ENCODE measurements around the gene CSMD2.

DNA sequence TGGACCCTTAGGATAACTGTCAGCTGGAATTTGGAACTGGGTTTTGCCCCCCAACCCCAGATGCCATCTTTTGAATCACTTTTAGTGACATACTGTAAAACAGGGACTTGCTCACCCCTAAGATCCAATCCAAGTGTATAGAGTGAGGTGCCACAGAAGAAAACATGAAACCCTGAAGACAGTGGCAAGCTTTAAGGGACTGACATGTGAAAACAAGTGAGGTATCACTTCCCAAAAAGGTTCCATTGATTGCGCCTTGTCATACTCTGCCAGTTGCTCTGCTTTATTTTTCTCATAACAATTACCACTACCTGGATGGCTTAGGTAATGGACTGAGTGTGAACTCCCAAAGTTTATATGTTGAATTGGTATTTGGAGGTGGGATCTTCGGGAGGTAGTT is 115.6 kb downstream of the CSMD2 start:
- TF ChIP-seq, protein P1, sequence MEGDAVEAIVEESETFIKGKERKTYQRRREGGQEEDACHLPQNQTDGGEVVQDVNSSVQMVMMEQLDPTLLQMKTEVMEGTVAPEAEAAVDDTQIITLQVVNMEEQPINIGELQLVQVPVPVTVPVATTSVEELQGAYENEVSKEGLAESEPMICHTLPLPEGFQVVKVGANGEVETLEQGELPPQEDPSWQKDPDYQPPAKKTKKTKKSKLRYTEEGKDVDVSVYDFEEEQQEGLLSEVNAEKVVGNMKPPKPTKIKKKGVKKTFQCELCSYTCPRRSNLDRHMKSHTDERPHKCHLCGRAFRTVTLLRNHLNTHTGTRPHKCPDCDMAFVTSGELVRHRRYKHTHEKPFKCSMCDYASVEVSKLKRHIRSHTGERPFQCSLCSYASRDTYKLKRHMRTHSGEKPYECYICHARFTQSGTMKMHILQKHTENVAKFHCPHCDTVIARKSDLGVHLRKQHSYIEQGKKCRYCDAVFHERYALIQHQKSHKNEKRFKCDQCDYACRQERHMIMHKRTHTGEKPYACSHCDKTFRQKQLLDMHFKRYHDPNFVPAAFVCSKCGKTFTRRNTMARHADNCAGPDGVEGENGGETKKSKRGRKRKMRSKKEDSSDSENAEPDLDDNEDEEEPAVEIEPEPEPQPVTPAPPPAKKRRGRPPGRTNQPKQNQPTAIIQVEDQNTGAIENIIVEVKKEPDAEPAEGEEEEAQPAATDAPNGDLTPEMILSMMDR (conservative IDR thresholded peaks at IDR 0.05; ENCODE audit: low read depth in 2 of 2): no peak
- TF ChIP-seq EZH2 (IDR thresholded peaks at IDR 0.05; ENCODE audit: low read depth, unreplicated experiment) (no peak), POLR2AphosphoS5 (IDR thresholded peaks at IDR 0.05; ENCODE audit: low read depth) (no peak), EZH2phosphoT487 (IDR thresholded peaks at IDR 0.05; ENCODE audit: unreplicated experiment) (no peak), CREB1 (CRISPR knock-in tag; IDR thresholded peaks at IDR 0.05; ENCODE audit: low read depth) (no peak), JUNB (IDR thresholded peaks at IDR 0.05; ENCODE audit: unreplicated experiment) (no peak), NANOG (IDR thresholded peaks at IDR 0.05; ENCODE audit: borderline replicate concordance) (no peak), ZNF114 (CRISPR knock-in tag; IDR thresholded peaks at IDR 0.05) (no peak), STAT1 (IDR thresholded peaks at IDR 0.05; ENCODE audit: unreplicated experiment) (no peak), ZNF331 (CRISPR knock-in tag; IDR thresholded peaks at IDR 0.05; ENCODE audit: low read depth) (no peak)
- TF ChIP-seq, protein P2, sequence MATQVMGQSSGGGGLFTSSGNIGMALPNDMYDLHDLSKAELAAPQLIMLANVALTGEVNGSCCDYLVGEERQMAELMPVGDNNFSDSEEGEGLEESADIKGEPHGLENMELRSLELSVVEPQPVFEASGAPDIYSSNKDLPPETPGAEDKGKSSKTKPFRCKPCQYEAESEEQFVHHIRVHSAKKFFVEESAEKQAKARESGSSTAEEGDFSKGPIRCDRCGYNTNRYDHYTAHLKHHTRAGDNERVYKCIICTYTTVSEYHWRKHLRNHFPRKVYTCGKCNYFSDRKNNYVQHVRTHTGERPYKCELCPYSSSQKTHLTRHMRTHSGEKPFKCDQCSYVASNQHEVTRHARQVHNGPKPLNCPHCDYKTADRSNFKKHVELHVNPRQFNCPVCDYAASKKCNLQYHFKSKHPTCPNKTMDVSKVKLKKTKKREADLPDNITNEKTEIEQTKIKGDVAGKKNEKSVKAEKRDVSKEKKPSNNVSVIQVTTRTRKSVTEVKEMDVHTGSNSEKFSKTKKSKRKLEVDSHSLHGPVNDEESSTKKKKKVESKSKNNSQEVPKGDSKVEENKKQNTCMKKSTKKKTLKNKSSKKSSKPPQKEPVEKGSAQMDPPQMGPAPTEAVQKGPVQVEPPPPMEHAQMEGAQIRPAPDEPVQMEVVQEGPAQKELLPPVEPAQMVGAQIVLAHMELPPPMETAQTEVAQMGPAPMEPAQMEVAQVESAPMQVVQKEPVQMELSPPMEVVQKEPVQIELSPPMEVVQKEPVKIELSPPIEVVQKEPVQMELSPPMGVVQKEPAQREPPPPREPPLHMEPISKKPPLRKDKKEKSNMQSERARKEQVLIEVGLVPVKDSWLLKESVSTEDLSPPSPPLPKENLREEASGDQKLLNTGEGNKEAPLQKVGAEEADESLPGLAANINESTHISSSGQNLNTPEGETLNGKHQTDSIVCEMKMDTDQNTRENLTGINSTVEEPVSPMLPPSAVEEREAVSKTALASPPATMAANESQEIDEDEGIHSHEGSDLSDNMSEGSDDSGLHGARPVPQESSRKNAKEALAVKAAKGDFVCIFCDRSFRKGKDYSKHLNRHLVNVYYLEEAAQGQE (IDR thresholded peaks at IDR 0.05; ENCODE audit: unreplicated experiment): no peak
- TF ChIP-seq, protein P3, sequence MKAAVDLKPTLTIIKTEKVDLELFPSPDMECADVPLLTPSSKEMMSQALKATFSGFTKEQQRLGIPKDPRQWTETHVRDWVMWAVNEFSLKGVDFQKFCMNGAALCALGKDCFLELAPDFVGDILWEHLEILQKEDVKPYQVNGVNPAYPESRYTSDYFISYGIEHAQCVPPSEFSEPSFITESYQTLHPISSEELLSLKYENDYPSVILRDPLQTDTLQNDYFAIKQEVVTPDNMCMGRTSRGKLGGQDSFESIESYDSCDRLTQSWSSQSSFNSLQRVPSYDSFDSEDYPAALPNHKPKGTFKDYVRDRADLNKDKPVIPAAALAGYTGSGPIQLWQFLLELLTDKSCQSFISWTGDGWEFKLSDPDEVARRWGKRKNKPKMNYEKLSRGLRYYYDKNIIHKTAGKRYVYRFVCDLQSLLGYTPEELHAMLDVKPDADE (IDR thresholded peaks at IDR 0.05): no peak
- TF ChIP-seq, protein P4, sequence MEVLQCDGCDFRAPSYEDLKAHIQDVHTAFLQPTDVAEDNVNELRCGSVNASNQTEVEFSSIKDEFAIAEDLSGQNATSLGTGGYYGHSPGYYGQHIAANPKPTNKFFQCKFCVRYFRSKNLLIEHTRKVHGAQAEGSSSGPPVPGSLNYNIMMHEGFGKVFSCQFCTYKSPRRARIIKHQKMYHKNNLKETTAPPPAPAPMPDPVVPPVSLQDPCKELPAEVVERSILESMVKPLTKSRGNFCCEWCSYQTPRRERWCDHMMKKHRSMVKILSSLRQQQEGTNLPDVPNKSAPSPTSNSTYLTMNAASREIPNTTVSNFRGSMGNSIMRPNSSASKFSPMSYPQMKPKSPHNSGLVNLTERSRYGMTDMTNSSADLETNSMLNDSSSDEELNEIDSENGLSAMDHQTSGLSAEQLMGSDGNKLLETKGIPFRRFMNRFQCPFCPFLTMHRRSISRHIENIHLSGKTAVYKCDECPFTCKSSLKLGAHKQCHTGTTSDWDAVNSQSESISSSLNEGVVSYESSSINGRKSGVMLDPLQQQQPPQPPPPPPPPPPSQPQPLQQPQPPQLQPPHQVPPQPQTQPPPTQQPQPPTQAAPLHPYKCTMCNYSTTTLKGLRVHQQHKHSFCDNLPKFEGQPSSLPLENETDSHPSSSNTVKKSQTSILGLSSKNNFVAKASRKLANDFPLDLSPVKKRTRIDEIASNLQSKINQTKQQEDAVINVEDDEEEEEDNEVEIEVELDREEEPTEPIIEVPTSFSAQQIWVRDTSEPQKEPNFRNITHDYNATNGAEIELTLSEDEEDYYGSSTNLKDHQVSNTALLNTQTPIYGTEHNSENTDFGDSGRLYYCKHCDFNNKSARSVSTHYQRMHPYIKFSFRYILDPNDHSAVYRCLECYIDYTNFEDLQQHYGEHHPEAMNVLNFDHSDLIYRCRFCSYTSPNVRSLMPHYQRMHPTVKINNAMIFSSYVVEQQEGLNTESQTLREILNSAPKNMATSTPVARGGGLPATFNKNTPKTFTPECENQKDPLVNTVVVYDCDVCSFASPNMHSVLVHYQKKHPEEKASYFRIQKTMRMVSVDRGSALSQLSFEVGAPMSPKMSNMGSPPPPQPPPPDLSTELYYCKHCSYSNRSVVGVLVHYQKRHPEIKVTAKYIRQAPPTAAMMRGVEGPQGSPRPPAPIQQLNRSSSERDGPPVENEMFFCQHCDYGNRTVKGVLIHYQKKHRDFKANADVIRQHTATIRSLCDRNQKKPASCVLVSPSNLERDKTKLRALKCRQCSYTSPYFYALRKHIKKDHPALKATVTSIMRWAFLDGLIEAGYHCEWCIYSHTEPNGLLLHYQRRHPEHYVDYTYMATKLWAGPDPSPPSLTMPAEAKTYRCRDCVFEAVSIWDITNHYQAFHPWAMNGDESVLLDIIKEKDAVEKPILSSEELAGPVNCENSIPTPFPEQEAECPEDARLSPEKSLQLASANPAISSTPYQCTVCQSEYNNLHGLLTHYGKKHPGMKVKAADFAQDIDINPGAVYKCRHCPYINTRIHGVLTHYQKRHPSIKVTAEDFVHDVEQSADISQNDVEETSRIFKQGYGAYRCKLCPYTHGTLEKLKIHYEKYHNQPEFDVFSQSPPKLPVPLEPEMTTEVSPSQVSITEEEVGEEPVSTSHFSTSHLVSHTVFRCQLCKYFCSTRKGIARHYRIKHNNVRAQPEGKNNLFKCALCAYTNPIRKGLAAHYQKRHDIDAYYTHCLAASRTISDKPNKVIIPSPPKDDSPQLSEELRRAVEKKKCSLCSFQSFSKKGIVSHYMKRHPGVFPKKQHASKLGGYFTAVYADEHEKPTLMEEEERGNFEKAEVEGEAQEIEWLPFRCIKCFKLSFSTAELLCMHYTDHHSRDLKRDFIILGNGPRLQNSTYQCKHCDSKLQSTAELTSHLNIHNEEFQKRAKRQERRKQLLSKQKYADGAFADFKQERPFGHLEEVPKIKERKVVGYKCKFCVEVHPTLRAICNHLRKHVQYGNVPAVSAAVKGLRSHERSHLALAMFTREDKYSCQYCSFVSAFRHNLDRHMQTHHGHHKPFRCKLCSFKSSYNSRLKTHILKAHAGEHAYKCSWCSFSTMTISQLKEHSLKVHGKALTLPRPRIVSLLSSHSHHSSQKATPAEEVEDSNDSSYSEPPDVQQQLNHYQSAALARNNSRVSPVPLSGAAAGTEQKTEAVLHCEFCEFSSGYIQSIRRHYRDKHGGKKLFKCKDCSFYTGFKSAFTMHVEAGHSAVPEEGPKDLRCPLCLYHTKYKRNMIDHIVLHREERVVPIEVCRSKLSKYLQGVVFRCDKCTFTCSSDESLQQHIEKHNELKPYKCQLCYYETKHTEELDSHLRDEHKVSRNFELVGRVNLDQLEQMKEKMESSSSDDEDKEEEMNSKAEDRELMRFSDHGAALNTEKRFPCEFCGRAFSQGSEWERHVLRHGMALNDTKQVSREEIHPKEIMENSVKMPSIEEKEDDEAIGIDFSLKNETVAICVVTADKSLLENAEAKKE (CRISPR knock-in tag; IDR thresholded peaks at IDR 0.05): no peak
